ENCODE data around the gene ZNFX1. TPM values are rescaled to one million over a fixed set of nuclear protein-coding genes. Genes with fewer than 3 reads are reported as not detected.

The ZNFX1 gene
- total and polyA plus RNA-seq, 9 of the 15 experiments (the other 6 are each of a cell fraction or from before 2014, with no cell fraction given) = 3.8 to 13.8 (median 10.3) TPM

DNA sequence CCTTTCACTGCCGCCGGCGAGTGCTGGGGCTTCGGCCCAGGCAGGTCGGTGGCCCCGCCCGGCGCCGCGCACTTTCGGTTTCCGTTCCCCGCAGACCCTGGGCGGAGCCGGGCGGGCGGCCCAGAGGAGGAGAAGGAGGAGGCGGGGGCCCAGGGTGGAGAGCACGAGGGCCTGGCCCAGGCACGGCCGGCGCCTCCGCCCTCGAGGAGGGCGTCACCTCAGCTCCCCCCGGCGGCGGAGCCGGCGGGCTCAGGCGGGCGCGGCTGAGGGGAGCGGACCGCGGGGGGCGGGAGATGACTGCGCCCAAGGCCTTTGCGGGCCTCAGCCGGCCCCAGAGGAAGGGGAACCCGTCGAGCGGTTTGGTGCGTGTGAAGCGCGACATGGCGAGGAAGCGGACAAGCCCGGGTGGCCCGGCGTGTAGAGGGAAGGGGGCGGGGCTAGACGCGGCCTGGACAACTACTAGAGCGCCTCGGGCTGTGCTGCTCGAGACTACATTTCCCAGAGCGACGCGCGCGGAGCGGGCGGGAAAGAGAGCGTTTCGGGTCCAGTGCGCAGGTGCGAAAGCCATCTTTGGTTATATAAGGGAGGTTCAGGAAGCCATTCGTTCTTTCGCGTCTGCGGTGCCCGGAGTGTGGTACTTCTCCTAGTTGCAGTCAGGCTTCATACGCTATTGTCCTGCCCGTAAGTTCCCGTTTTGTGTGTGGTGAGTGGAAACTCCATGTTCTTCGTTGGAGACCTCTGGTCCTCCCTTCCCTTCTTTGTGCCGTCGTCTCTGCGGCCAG is at the start of gene ZNFX1 (continued):
- TF ChIP-seq ZNF175 (CRISPR knock-in tag; IDR thresholded peaks at IDR 0.05; ENCODE audit: low read depth) = no peak; the same call in 1 of the 2 replicates
- TF ChIP-seq ZNF143 (CRISPR knock-in tag; IDR thresholded peaks at IDR 0.05) = peak; percentile 93
- TF ChIP-seq HIVEP1 (CRISPR knock-in tag; IDR thresholded peaks at IDR 0.05) = no peak; the same call in 1 of the 2 replicates
- no peak for TF ChIP-seq NR2C2 (CRISPR knock-in tag; IDR thresholded peaks at IDR 0.05)
- peak; percentile 69; the same call in 1 of the 2 replicates for TF ChIP-seq NR2C2 (tag; IDR thresholded peaks at IDR 0.05)
- no peak for TF ChIP-seq ILK (tag; IDR thresholded peaks at IDR 0.05; ENCODE audit: borderline replicate concordance, low read depth)
- no peak for TF ChIP-seq NCOA6 (IDR thresholded peaks at IDR 0.05)
- TF ChIP-seq, protein P1, sequence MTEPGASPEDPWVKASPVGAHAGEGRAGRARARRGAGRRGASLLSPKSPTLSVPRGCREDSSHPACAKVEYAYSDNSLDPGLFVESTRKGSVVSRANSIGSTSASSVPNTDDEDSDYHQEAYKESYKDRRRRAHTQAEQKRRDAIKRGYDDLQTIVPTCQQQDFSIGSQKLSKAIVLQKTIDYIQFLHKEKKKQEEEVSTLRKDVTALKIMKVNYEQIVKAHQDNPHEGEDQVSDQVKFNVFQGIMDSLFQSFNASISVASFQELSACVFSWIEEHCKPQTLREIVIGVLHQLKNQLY (CRISPR knock-in tag; conservative IDR thresholded peaks at IDR 0.05) = no peak
- no peak for TF ChIP-seq ZNF551 (CRISPR knock-in tag; IDR thresholded peaks at IDR 0.05)
- 0 out of 2 replicates have a peak, but pooled peaks have one; percentile 34 for TF ChIP-seq SMARCE1 (IDR thresholded peaks at IDR 0.05)
- TF ChIP-seq COPS2 (conservative IDR thresholded peaks at IDR 0.05) = no peak
- TF ChIP-seq RBM39 (optimal IDR thresholded peaks at IDR 0.05; ENCODE audit: low read depth, low read length) = peak; percentile 95
- peak; percentile 73 for TF ChIP-seq FIP1L1 (IDR thresholded peaks at IDR 0.05; ENCODE audit: low read depth, low read length, poor library complexity, severe bottlenecking)
- TF ChIP-seq ZNF778 (CRISPR knock-in tag; IDR thresholded peaks at IDR 0.05) = no peak
- peak; percentile 41 to 94 (median 91) for TF ChIP-seq YY1 (IDR thresholded peaks at IDR 0.05; ENCODE audit: borderline replicate concordance in 1 of 3, control insufficient read depth in 1 of 3, extremely low read depth in 1 of 3, insufficient read depth in 3 of 3, insufficient read length in 1 of 3, insufficient replicate concordance in 2 of 3, low read depth in 1 of 3, low read length in 2 of 3)
- peak; percentile 28; the same call in 1 of the 2 replicates for TF ChIP-seq TEAD4 (IDR thresholded peaks at IDR 0.05; ENCODE audit: low read length)
- TF ChIP-seq TEAD4 (CRISPR knock-in tag; IDR thresholded peaks at IDR 0.05; ENCODE audit: borderline replicate concordance) = no peak
- TF ChIP-seq RBM25 (IDR thresholded peaks at IDR 0.05; ENCODE audit: low read depth, low read length, severe bottlenecking) = no peak
- TF ChIP-seq, protein P2, sequence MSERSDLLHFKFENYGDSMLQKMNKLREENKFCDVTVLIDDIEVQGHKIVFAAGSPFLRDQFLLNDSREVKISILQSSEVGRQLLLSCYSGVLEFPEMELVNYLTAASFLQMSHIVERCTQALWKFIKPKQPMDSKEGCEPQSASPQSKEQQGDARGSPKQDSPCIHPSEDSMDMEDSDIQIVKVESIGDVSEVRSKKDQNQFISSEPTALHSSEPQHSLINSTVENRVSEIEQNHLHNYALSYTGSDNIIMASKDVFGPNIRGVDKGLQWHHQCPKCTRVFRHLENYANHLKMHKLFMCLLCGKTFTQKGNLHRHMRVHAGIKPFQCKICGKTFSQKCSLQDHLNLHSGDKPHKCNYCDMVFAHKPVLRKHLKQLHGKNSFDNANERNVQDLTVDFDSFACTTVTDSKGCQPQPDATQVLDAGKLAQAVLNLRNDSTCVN (CRISPR knock-in tag; IDR thresholded peaks at IDR 0.05) = peak; percentile 88
- no peak for TF ChIP-seq HNRNPLL (IDR thresholded peaks at IDR 0.05; ENCODE audit: low read depth, low read length, poor library complexity, severe bottlenecking)
- peak; percentile 88; the same call in 1 of the 2 replicates for TF ChIP-seq ZNF165 (CRISPR knock-in tag; IDR thresholded peaks at IDR 0.05; ENCODE audit: borderline replicate concordance)
